Measurements from ENCODE around the gene ANTXR1. TPM values are rescaled to one million over a fixed set of nuclear protein-coding genes. Genes with fewer than 3 reads are reported as not detected.

The ANTXR1 gene
- total RNA-seq, 1 donor from 2014 or later, result 81.2 TPM

DNA sequence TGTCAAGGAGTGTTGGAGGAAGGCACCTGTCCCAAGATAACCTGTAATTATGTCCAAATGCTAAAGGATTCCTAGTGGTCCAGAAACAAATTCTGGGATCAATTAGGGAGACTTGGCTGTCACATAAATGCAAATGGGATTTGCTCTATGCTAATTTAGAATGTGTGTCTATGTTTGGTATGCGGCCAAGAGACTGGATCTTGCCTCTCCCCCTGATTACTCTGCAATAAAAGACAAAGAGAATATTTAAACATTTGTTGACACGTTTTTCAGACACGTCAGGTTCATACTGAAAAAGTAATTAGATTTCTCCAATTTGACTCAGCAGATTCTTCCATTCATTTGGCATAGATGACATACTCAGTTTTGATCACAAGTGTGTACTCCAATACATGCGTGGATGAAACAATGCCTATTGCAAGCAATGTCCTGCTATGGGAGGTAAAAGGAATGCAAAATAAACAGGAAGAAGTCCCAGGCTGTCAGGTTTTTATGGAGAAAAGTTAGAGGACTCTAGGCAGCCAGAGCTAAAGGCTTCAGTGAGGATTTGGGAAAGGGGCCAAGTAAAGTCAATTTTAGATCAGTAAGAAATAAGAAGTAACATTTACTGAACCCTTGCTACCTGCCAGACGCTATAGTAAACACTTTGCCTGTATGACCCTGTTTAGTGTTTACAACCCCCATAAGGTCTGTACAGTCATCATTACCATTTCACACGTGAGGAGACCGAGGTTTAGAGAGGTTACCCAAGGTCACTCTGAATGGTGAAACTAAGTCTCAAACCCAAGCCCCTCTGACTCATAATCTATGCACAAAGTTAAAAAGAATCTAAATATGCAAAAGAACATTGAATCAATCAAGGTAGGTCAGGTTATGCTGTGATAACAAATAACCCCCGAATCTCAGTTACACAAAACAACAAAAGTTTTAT lies 7.8 kb downstream of the ANTXR1 start:
- no peaks in the 10 kb centered on the region for H3K27me3 ChIP-seq
- H3K4me1 ChIP-seq, result no peaks in the 10 kb centered on the region
- H3K27ac ChIP-seq, result no peak overlapping the region
- TF ChIP-seq, protein P1, sequence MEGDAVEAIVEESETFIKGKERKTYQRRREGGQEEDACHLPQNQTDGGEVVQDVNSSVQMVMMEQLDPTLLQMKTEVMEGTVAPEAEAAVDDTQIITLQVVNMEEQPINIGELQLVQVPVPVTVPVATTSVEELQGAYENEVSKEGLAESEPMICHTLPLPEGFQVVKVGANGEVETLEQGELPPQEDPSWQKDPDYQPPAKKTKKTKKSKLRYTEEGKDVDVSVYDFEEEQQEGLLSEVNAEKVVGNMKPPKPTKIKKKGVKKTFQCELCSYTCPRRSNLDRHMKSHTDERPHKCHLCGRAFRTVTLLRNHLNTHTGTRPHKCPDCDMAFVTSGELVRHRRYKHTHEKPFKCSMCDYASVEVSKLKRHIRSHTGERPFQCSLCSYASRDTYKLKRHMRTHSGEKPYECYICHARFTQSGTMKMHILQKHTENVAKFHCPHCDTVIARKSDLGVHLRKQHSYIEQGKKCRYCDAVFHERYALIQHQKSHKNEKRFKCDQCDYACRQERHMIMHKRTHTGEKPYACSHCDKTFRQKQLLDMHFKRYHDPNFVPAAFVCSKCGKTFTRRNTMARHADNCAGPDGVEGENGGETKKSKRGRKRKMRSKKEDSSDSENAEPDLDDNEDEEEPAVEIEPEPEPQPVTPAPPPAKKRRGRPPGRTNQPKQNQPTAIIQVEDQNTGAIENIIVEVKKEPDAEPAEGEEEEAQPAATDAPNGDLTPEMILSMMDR (IDR thresholded peaks at IDR 0.05), result no peak
- no peak overlapping the region for H3K4me3 ChIP-seq
- H3K36me3 ChIP-seq, result no peaks in the 10 kb centered on the region
- no peak for DNase-seq
- ATAC-seq, result no peak
- intact Hi-C loops (cut with DNase I), result no loop called here
- no peaks in the 10 kb centered on the region for H3K9me3 ChIP-seq

DNA sequence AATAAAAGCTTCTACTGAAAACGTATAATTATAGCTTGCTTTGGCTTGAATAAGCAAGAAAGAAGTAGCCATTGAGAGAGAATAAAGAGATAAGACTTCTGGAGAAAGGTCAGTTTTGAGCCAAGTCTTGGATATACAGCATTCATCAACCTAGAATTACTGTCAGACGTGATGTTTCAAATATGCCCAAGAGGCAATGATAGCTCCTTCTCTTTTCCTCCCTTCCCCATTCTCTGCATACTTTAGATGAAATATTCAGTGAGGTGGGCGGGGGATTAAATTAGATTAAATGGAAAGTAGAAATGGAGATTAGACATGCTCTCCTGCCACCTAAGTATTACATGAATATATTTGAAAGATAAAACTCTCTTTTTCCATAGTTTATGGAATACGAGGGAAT lies 8.7 kb downstream of the ANTXR1 start:
- Histone ChIP-seq H3K4me3 (no peak overlapping the region), H3K9me3 (no peaks in the 10 kb centered on the region), H3K4me1 (peaks cover 4% of the 10 kb centered on the region), H3K27me3 (no peaks in the 10 kb centered on the region), H3K27ac (no peak overlapping the region), H3K36me3 (no peaks in the 10 kb centered on the region)
- ATAC-seq (no peak), DNase-seq (no peak)
- TF ChIP-seq, protein P1 (IDR thresholded peaks at IDR 0.05), result no peak
- intact Hi-C loops (cut with DNase I), result no loop called here

DNA sequence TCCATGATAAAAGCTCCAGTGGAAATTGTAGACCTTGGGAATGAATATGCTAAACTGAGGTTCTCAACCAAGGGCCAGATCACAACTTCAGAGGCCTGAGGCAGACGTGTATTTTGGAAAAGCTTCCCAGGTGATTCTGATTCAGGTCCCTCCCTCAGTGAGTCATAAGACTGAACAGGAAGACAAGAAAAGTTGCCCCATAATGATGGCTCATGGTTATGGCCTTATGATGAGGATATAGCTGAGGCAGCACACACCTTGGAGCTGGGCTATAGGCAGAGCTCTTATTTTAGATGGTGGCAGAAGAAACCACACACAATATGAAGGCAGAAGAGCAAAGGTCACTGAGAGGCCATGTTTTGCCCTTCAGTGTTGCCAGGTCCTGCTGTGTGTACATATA lies 9.6 kb downstream of the ANTXR1 start:
- Histone ChIP-seq H3K4me1 (peaks cover 4% of the 10 kb centered on the region), H3K4me3 (no peak overlapping the region), H3K9me3 (no peaks in the 10 kb centered on the region), H3K27me3 (no peaks in the 10 kb centered on the region), H3K36me3 (no peaks in the 10 kb centered on the region), H3K27ac (no peak overlapping the region)
- intact Hi-C loops (cut with DNase I), result no loop called here
- no peak for DNase-seq
- ATAC-seq, result no peak
- TF ChIP-seq, protein P1 (IDR thresholded peaks at IDR 0.05), result no peak

DNA sequence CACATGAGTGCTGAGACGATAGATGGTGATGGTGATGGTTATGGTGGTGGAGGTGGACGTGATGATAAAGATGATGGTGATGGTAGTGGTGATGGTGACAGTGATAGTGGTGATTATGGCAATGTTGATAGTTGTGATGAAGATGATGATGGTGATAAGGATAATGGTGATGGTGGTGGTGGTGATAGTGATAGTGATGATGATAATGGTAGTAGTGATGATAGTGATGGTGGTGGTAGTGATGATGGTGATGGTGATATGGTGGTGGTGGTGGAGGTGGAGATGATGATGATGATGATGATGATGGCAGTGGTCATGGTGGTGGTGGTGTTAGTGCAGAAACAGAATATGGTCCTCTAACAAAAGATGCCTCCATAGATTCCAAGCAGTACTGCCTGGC lies 10.3 kb downstream of the ANTXR1 start:
- H3K27ac ChIP-seq, result no peak overlapping the region
- TF ChIP-seq, protein P1 (IDR thresholded peaks at IDR 0.05), result no peak
- peaks cover 4% of the 10 kb centered on the region for H3K4me1 ChIP-seq
- H3K9me3 ChIP-seq, result no peaks in the 10 kb centered on the region
- H3K4me3 ChIP-seq, result no peak overlapping the region
- no peaks in the 10 kb centered on the region for H3K27me3 ChIP-seq
- no peak for ATAC-seq
- no peak for DNase-seq
- intact Hi-C loops (cut with DNase I), result no loop called here
- no peaks in the 10 kb centered on the region for H3K36me3 ChIP-seq

DNA sequence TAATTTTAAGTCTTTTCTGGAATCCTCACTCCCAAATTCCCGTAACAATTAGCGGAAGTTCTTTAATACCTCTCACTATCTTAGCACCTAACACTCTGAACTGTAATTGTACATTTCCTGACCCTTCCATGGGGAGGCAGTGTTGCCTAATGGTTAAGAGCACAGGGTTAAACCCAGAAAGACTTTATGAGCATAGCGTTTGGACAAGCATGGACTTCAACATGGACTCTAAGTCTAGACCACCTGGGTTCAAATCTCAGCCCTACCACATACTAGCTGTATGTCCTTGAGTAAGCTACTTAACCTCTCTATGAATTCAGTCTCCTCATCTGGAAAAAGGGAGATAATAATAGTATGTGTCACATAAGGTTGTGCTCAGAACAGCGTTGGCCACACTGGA lies 13.0 kb downstream of the ANTXR1 start:
- H3K4me1 ChIP-seq, result peaks cover 4% of the 10 kb centered on the region
- no peaks in the 10 kb centered on the region for H3K36me3 ChIP-seq
- intact Hi-C loops (cut with DNase I), result no loop called here
- no peak overlapping the region for H3K27ac ChIP-seq
- H3K4me3 ChIP-seq, result no peak overlapping the region
- ATAC-seq (peak; percentile 95), DNase-seq (no peak)
- H3K9me3 ChIP-seq, result no peaks in the 10 kb centered on the region
- TF ChIP-seq, protein P1 (IDR thresholded peaks at IDR 0.05), result peak; percentile 56
- no peaks in the 10 kb centered on the region for H3K27me3 ChIP-seq
